ENCODE results near the gene TRMT112. TPM values are rescaled to one million over a fixed set of nuclear protein-coding genes. Genes with fewer than 3 reads are reported as not detected.
A peak's percentile ranks its signal among the peaks of the same experiment; 100 is the strongest.
"Not testable (repeated sequence)": the region's sequence is repeated elsewhere in the genome, so short reads cannot be mapped to it uniquely, and the experiment has no call there.

The TRMT112 gene
- polyA plus RNA-seq, 3 donors: 203 to 244 (median 219) TPM

- DNase-seq (ENCODE audit: extremely low read depth in 1 of 11, low read depth in 9 of 11, low spot score in 4 of 11): no peak
Observed at GRCh38 chr11:64321533-64321932, 4.2 kb upstream of the TRMT112 start.

DNA sequence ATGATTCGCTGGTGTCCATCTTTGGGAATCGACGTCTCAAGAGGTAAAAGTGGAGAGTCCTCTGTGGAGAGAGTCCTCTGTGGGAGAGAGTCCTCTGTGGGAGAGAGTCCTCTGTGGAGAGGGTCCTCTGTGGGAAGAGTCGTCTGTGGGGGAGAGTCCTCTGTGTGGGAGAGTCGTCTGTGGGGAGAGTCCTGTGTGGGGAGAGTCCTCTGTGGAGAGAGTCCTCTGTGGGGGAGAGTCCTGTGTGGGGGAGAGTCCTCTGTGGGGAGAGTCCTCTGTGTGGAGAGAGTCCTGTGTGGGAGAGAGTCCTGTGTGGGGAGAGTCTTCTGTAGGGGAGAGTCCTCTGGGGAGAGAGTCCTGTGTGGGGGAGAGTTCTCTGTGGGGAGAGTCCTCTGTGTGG, 3.7 kb upstream of the TRMT112 start:
- no peak for DNase-seq (ENCODE audit: extremely low read depth in 1 of 11, low read depth in 9 of 11, low spot score in 4 of 11)

- no peak for DNase-seq (ENCODE audit: extremely low read depth in 1 of 11, low read depth in 9 of 11, low spot score in 4 of 11)
Observed at GRCh38 chr11:64320556-64320955, 3.2 kb upstream of the TRMT112 start.

DNA sequence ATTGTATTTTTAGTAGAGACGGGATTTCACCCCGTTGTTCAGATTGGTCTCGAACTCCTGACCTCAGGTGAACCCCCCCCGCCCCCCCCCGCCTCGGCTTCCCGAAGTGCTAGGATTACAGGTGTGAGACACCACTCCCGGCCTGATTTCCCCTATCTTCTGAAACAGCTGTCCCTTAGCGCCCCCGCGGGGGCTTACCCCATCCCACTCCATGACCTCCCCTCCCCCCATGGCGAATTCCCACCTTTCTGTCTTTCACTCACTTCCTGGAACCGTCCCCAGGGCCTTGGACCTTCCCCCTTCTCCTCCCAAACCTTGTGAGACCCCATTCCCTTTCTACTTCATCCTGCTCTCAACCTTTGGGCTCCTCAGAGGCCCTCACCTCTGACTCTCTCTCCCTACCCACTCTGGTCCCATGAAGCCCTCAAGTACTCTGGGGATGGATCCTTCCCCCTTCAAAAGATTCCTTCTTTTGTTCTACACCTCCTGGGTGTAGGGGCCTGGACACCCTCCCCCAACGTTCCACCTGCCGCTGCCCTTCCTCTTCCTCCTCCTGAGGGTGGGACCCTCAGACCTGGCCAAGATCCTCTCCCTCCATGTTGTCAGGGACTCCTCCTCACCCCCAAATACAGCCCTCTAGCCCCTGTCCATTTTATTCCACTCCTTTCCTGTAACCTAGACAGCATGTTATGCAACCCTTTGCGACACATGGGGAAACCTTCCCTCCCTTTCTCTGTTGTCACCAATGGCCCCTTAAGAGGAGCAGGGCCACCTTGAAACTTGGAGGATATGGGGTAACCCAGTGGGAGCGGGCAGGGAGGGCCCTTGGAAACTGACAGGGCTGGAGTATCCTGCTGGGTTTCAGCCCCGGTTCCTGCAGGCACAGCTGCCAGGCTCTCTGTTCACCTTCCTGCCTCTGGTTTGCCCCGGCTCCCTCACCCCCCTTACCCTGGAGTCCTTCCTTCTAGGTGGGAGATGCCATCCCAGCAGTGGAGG, 1.7 kb upstream of the TRMT112 start:
- DNase-seq (ENCODE audit: extremely low read depth in 1 of 11, low read depth in 9 of 11, low spot score in 4 of 11): no peak

DNA sequence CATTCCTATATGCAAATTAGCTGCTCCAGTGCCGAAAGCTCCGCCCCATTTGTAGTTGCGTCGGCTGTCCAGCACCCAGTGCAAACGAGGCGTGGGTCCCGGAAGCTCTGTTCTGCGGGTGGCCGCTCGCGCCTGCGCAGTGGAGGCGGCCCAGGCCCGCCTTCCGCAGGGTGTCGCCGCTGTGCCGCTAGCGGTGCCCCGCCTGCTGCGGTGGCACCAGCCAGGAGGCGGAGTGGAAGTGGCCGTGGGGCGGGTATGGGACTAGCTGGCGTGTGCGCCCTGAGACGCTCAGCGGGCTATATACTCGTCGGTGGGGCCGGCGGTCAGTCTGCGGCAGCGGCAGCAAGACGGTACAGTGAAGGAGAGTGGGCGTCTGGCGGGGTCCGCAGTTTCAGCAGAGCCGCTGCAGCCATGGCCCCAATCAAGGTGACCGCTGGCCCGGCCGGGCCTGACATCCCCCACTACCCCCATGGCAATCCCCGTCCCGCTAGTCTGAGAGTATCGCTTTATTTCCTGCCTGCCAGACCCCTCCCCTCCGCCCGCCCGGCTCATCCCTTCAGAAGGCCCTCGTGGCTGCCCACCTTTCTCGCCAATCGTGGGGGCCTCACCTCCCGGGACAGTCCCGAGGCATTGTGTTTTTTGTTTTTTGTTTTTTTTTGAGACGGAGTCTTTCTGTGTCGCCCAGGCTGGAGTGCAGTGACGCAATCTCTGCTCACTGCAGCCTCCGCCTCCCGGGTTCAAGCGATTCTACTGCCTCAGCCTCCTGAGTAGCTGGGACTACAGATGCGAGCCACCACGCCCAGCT, 804 bp upstream of the TRMT112 start, which contains the start of gene PRDX5:
PRDX5 (plus strand) TSS at position 161 of the 805 bp plus-strand sequence; CDS start at position 256, 95 bp downstream.
- peak; percentile 87 to 95 (median 93) for DNase-seq (ENCODE audit: extremely low read depth in 1 of 11, low read depth in 9 of 11, low spot score in 4 of 11)

DNA sequence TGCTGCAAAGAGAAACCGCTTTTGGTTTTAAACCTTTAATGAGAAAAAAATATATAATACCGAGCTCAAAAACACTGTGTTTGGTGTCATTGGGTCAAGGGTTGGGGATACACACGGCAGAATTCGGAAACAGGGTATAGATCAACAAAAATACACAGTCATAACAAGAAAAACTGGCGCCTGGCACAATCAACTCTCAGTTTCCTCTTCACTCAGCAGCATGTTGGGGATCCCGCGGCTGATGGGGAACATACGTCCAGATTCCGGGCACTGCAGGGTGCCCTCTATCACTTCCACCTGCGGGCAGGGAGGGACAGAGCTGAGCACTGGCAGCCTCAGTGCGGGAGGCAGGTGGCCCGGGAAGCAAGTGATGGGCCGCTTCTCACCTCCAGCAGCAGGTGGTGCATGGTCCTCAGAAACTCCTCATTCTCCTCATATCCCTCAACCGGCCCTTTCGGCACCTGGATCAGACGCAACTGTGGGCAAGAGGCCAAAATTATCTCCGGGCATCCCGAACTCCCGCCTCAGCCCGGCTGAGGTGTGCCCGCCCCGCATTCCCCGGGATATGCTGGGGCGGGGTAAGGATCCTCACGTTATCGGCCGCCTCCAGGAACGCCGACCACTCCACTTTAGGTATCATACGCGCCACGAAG, 561 bp downstream of the TRMT112 start:
- DNase-seq (ENCODE audit: extremely low read depth in 1 of 11, low read depth in 9 of 11, low spot score in 4 of 11): no peak

DNA sequence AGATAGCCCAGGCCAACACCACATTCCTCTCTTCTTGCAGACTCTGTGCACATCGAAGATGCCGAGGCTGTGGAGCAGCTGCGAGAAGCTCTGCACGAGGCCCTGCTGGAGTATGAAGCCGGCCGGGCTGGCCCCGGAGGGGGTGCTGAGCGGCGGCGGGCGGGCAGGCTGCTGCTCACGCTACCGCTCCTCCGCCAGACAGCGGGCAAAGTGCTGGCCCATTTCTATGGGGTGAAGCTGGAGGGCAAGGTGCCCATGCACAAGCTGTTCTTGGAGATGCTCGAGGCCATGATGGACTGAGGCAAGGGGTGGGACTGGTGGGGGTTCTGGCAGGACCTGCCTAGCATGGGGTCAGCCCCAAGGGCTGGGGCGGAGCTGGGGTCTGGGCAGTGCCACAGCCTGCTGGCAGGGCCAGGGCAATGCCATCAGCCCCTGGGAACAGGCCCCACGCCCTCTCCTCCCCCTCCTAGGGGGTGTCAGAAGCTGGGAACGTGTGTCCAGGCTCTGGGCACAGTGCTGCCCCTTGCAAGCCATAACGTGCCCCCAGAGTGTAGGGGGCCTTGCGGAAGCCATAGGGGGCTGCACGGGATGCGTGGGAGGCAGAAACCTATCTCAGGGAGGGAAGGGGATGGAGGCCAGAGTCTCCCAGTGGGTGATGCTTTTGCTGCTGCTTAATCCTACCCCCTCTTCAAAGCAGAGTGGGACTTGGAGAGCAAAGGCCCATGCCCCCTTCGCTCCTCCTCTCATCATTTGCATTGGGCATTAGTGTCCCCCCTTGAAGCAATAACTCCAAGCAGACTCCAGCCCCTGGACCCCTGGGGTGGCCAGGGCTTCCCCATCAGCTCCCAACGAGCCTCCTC, 1.5 kb downstream of the TRMT112 start:
- DNase-seq (ENCODE audit: extremely low read depth in 1 of 11, low read depth in 9 of 11, low spot score in 4 of 11): not testable (repeated sequence)

- no peak for DNase-seq (ENCODE audit: extremely low read depth in 1 of 11, low read depth in 9 of 11, low spot score in 4 of 11)
Observed at GRCh38 chr11:64314805-64315561, 2.4 kb downstream of the TRMT112 start.

DNA sequence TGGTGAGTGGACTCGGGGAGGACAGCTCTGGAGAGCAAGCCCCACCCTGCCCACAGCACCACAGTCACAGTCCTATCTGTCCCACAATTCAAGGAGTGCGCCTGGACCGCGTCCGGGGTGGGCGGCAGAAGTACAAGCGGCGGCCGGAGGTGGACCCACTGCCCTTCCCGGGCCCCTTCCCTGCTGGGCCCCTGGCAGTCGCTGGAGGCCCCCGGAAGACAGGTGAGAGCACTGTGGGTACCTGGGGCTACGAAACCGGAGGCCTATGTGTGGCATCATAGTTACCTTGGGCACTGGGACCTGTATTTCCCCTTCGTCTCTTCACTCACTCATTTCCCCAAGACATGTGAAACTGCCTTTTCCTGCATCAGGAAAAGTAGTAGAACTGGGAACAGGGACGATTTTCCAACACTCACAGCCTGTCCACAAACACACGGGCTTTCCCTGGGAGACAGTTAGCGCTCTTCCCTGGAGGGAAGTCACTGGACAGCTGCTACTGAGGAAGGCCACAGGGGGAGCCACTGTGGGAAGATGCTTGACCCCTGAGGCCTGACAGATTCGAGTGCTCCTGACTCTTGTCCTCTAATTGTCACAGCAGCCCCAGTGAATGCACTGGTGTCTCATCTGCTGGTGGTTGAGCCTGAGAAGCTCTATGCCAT, 3.1 kb downstream of the TRMT112 start:
- no peak for DNase-seq (ENCODE audit: extremely low read depth in 1 of 11, low read depth in 9 of 11, low spot score in 4 of 11)

DNA sequence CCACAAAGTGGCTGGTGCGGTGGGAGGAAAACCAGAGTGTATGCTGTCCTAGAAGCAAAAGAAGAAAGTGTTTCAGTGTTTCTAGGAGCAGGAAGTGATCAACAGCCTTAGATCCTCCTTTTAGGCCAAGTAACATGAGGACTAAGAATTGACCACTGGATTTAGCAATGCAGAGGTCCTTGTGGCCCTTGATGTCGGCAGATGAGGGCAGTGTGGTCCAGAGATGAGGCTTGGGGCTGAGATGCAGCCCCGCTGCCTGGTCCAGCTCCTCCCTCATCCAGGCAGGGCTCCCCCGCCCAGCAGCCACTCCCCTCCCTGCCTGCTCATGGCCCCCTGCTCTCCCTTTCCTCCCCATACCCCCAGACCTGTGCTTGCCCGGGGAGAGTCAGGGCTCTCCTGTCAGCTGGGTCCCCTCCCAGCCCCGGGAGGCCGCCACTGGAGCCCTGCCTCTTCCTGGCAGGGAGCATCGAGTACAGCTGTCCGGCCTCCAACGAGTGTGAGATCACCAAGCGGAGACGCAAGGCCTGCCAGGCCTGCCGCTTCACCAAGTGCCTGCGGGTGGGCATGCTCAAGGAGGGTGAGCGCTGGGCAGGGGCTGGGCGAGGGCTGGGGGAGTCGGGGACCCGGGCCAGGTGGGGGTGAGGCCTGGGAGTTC, 3.7 kb downstream of the TRMT112 start:
- DNase-seq (ENCODE audit: extremely low read depth in 1 of 11, low read depth in 9 of 11, low spot score in 4 of 11): no peak

GRCh38 chr11:64312947-64313346, 4.4 kb downstream of the TRMT112 start:
- no peak for DNase-seq (ENCODE audit: extremely low read depth in 1 of 11, low read depth in 9 of 11, low spot score in 4 of 11)

GRCh38 chr11:64307795-64308194, 9.6 kb downstream of the TRMT112 start:
- DNase-seq (ENCODE audit: extremely low read depth in 1 of 11, low read depth in 9 of 11, low spot score in 4 of 11): not testable (repeated sequence)

GRCh38 chr11:64306876-64307622, 10.3 kb downstream of the TRMT112 start:
- no peak for DNase-seq (ENCODE audit: extremely low read depth in 1 of 11, low read depth in 9 of 11, low spot score in 4 of 11)

DNA sequence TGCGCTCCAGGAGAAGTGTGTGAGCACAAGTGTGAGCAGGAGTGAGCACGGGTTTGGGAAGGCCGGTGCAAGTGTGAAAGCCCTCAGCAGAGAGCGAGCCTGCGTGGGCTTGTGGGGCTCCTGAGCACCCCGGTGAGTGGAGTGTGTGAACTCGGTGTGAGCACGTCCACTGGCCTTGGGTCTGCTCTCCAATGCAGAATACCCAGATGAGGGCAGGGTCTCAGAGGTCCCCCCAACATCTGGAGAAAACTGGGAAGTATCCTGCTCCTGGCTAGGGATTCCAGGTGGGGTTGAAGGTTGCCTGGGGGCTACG, 10.8 kb downstream of the TRMT112 start:
- no peak for DNase-seq (ENCODE audit: extremely low read depth in 1 of 11, low read depth in 9 of 11, low spot score in 4 of 11)

GRCh38 chr11:64305691-64306562, 11.4 kb downstream of the TRMT112 start:
- no peak for DNase-seq (ENCODE audit: extremely low read depth in 1 of 11, low read depth in 9 of 11, low spot score in 4 of 11)

Measured in renal cortex interstitium (tissue), 11 donors.